Mesendoderm (in vitro differentiated cells): ENCODE results near the gene RIBC1.
"Not testable (repeated sequence)": the region's sequence is repeated elsewhere in the genome, so short reads cannot be mapped to it uniquely, and the experiment has no call there.

Experiments
- DNase-seq: peaks from one replicate; pipeline ENCODE4 v3.0.0; 2013
- H2AK5ac ChIP-seq: 2 replicates; pipeline ENCODE4 v1.6.1; 2013; ENCODE audit warnings: low read length, inconsistent platforms
- H2BK120ac ChIP-seq: 2 replicates; pipeline ENCODE4 v1.6.1; 2013; ENCODE audit warnings: low read depth, mild to moderate bottlenecking, low read length, moderate library complexity, mixed read lengths
- H2BK15ac ChIP-seq: replicated peaks from 2 replicates; pipeline ENCODE4 v1.6.1; 2013; ENCODE audit warnings: low read depth, mild to moderate bottlenecking, moderate library complexity
- H2BK5ac ChIP-seq: 2 replicates; pipeline ENCODE4 v1.6.1; 2013; ENCODE audit warnings: low read length, inconsistent platforms
- H3K18ac ChIP-seq: 2 replicates; pipeline ENCODE4 v1.6.1; 2013; ENCODE audit warnings: mild to moderate bottlenecking, low read length, mixed read lengths
- H3K23ac ChIP-seq: one replicate; pipeline ENCODE4 v1.6.1; 2013; ENCODE audit warnings: low read length
- H3K27ac ChIP-seq: 2 replicates; pipeline ENCODE4 v1.5.1; 2013; ENCODE audit warnings: low read depth, mild to moderate bottlenecking, inconsistent platforms, low read length, moderate library complexity
- H3K27me3 ChIP-seq: 2 replicates; pipeline ENCODE4 v1.6.1; 2013; ENCODE audit warnings: low read length, control low read depth, mild to moderate bottlenecking, inconsistent platforms; ENCODE audit not compliant: insufficient read depth, poor library complexity
- H3K36me3 ChIP-seq: 2 replicates; pipeline ENCODE4 v1.6.1; 2013; ENCODE audit warnings: low read length, inconsistent platforms; ENCODE audit not compliant: control insufficient read depth, insufficient read depth
- H3K4ac ChIP-seq: one replicate; pipeline ENCODE4 v1.6.1; 2013; ENCODE audit warnings: low read depth, mild to moderate bottlenecking, low read length, moderate library complexity
- H3K4me1 ChIP-seq: 2 replicates; pipeline ENCODE4 v1.6.1; 2013; ENCODE audit warnings: low read depth, low read length, inconsistent platforms; ENCODE audit not compliant: control insufficient read depth
- H3K4me2 ChIP-seq: 2 replicates; pipeline ENCODE4 v1.6.1; 2013; ENCODE audit warnings: low read length
- H3K4me3 ChIP-seq: 2 replicates; pipeline ENCODE4 v1.5.1; 2013; ENCODE audit warnings: mild to moderate bottlenecking, low read length
- H3K56ac ChIP-seq: one replicate; pipeline ENCODE4 v1.6.1; 2013; ENCODE audit warnings: low read length
- H3K79me1 ChIP-seq: 2 replicates; pipeline ENCODE4 v1.6.1; 2013; ENCODE audit warnings: low read length, inconsistent platforms
- H3K79me2 ChIP-seq: 2 replicates; pipeline ENCODE4 v1.6.1; 2013; ENCODE audit warnings: mild to moderate bottlenecking, low read length; ENCODE audit not compliant: control insufficient read depth, insufficient read depth
- H3K9ac ChIP-seq: 2 replicates; pipeline ENCODE4 v1.6.1; 2013; ENCODE audit warnings: low read length, inconsistent platforms
- H4K5ac ChIP-seq: one replicate; pipeline ENCODE4 v1.6.1; 2013; ENCODE audit warnings: low read length
- H4K8ac ChIP-seq: one replicate; pipeline ENCODE4 v1.6.1; 2013; ENCODE audit warnings: low read depth, mild to moderate bottlenecking, control low read depth, low read length, moderate library complexity
- WGBS: extraction: QIAGEN DNeasy Blood & Tissue Kit; methylation state at CpG from one replicate; pipeline ENCODE4 v1.1.7; 2013; ENCODE audit warnings: low lambda C conversion rate, missing lambda C conversion rate; ENCODE audit not compliant: insufficient coverage; ENCODE audit errors: extremely low coverage; 5-methylcytosine and 5-hydroxymethylcytosine counted together

The RIBC1 gene

DNA sequence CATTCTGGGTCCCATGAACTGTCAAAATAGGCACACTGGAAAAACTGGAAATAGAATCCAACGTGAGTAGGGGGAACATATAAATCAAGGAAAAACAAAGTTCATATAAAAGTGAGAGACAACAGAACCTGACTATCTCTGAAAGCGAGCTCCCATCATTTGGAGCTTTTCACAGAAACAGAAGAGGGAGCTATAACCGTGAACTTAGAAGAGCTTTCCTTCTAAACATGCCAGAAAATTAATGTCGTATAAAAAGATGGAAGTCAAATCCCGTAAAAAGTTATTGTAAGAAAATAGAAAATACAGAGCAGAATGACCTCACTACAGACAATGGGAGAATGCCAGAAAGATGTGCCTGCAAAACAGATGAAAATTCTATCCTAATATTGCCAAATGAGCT lies 35.4 kb downstream of the RIBC1 start:
- Histone ChIP-seq H3K79me2 (no peaks in the 10 kb centered on the region), H3K27me3 (no peaks in the 10 kb centered on the region), H3K23ac (no peak overlapping the region), H3K27ac (no peak overlapping the region), H2BK15ac (no peak overlapping the region), H3K4ac (no peak overlapping the region), H3K18ac (no peak overlapping the region), H3K4me1 (no peaks in the 10 kb centered on the region), H3K4me2 (no peak overlapping the region), H2BK5ac (no peak overlapping the region), H3K4me3 (no peak overlapping the region), H3K9ac (no peak overlapping the region), H3K36me3 (no peaks in the 10 kb centered on the region), H2BK120ac (no peak overlapping the region), H4K5ac (no peak overlapping the region), H4K8ac (no peak overlapping the region), H3K79me1 (no peaks in the 10 kb centered on the region), H2AK5ac (no peak overlapping the region), H3K56ac (no peak overlapping the region)
- DNase-seq: no peak
- no CpG with 5 or more reads among the region's 5 CpGs for WGBS

DNA sequence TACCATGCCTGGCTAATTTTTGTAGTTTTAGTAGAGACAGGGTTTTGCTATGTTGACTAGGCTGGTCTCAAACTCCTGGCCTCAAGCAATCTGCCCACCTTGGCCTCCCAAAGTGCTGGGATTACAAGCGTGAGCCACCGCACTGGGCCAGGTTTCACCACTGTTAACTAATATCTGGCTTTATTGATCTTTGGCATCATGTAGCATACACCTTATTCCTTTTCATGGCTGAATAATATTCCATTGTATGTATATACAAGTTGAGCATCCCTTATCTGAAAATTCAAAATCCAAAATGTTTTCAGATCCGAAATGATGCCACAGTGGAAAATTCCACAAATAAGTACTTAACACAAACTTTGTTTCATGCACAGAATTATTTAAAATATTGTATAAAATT lies 46.0 kb downstream of the RIBC1 start:
- H3K79me1 ChIP-seq, DNase-seq, H3K4me2 ChIP-seq, H3K79me2 ChIP-seq, H2BK120ac ChIP-seq, H3K27ac ChIP-seq, H3K56ac ChIP-seq, H2BK15ac ChIP-seq, H3K23ac ChIP-seq, H4K5ac ChIP-seq, H3K4me3 ChIP-seq, H3K27me3 ChIP-seq, H2AK5ac ChIP-seq, H3K18ac ChIP-seq, H2BK5ac ChIP-seq, H3K9ac ChIP-seq, H3K4ac ChIP-seq, H3K36me3 ChIP-seq, H3K4me1 ChIP-seq, H4K8ac ChIP-seq: not testable (repeated sequence)
- WGBS: no CpG with 5 or more reads among the region's 3 CpGs

- Histone ChIP-seq H2BK120ac (no peak overlapping the region), H3K4ac (no peak overlapping the region), H4K8ac (no peak overlapping the region), H2AK5ac (no peak overlapping the region), H3K36me3 (no peaks in the 10 kb centered on the region), H4K5ac (no peak overlapping the region), H3K27me3 (no peaks in the 10 kb centered on the region), H2BK15ac (no peak overlapping the region), H3K27ac (no peak overlapping the region), H3K56ac (no peak overlapping the region), H3K79me1 (no peaks in the 10 kb centered on the region), H3K23ac (no peak overlapping the region), H3K79me2 (no peaks in the 10 kb centered on the region), H3K4me2 (no peak overlapping the region), H3K9ac (no peak overlapping the region), H3K4me1 (no peaks in the 10 kb centered on the region), H3K18ac (no peak overlapping the region), H2BK5ac (no peak overlapping the region), H3K4me3 (no peak overlapping the region)
- no CpG with 5 or more reads among the region's 3 CpGs for WGBS
- DNase-seq: no peak
Observed at GRCh38 chrX:53471346-53471745, 48.7 kb downstream of the RIBC1 start.

- no peaks in the 10 kb centered on the region for H3K36me3 ChIP-seq
- H3K4me1 ChIP-seq: no peaks in the 10 kb centered on the region
- DNase-seq: no peak
Observed at GRCh38 chrX:53474707-53475106, 52.0 kb downstream of the RIBC1 start.

DNA sequence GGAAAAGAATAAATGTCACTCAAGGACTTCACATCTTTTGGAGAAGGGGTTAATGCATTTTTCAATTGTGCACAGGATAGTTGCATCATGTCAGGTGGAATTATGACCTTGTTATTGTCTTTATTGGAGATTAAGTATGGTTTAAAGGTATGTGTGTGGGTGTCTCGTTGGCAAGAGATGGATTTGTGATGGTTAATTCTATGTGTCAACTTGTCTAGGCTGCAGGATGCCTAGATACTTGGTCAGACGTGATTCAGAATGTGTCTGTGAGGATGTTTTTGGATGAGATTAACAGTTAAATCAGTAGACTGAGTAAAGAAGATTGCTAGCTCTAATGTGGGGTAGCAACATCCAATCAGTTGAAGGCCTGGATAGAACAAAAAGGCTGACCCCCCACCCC lies 53.7 kb downstream of the RIBC1 start:
- no peak for DNase-seq
- Histone ChIP-seq H3K36me3 (no peaks in the 10 kb centered on the region), H3K9ac (no peak overlapping the region), H3K79me1 (no peaks in the 10 kb centered on the region), H3K56ac (no peak overlapping the region), H3K4me1 (no peaks in the 10 kb centered on the region), H2BK120ac (no peak overlapping the region), H3K4me2 (no peak overlapping the region), H3K4me3 (no peak overlapping the region), H4K8ac (no peak overlapping the region), H2BK5ac (no peak overlapping the region), H3K27me3 (no peaks in the 10 kb centered on the region), H3K79me2 (no peaks in the 10 kb centered on the region), H3K23ac (no peak overlapping the region), H3K27ac (no peak overlapping the region), H3K18ac (no peak overlapping the region), H2AK5ac (no peak overlapping the region), H4K5ac (no peak overlapping the region), H2BK15ac (no peak overlapping the region), H3K4ac (no peak overlapping the region)
- no CpG with 5 or more reads among the region's 2 CpGs for WGBS

More at GRCh38 chrX:53474707-53475106, 52.0 kb downstream of the RIBC1 start:
- no peak overlapping the region for H3K56ac ChIP-seq
- no peak overlapping the region for H4K5ac ChIP-seq
- no peak overlapping the region for H3K4ac ChIP-seq
- H3K18ac ChIP-seq: no peak overlapping the region
- H3K4me2 ChIP-seq: no peak overlapping the region
- no peak overlapping the region for H2BK5ac ChIP-seq
- no peak overlapping the region for H3K27ac ChIP-seq
- no peak overlapping the region for H3K9ac ChIP-seq
- H3K23ac ChIP-seq: no peak overlapping the region
- H3K27me3 ChIP-seq: no peaks in the 10 kb centered on the region
- H3K79me1 ChIP-seq: no peaks in the 10 kb centered on the region
- no CpG with 5 or more reads among the region's 2 CpGs for WGBS
- no peak overlapping the region for H2AK5ac ChIP-seq
- no peak overlapping the region for H2BK120ac ChIP-seq
- no peak overlapping the region for H2BK15ac ChIP-seq
- H3K79me2 ChIP-seq: no peaks in the 10 kb centered on the region
- H3K4me3 ChIP-seq: no peak overlapping the region
- no peak overlapping the region for H4K8ac ChIP-seq

DNA sequence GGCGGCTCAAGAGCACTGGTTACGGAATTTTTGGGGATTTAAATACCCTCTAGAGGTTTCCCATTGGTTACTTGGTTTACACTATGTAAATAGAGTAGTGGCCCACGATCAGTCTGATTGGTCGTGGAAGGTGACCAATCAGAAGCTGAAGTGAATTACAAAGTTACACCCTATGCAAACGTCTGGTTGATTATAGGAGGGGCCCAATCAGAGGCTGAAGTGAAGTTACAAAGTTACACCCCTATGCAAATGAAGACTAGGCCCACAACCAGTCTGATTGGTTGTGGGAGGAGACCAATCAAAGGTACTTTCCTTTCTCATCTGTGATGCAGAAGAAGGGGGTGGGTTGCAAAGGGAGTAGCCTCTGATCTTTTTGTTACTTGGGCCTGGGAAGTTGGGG lies 56.6 kb downstream of the RIBC1 start:
- Histone ChIP-seq H3K18ac (no peak overlapping the region), H4K8ac (no peak overlapping the region), H2AK5ac (no peak overlapping the region), H3K4me1 (no peaks in the 10 kb centered on the region), H2BK5ac (no peak overlapping the region), H4K5ac (no peak overlapping the region), H3K36me3 (no peaks in the 10 kb centered on the region), H2BK15ac (no peak overlapping the region), H3K56ac (no peak overlapping the region), H3K4ac (no peak overlapping the region), H3K79me2 (no peaks in the 10 kb centered on the region), H3K9ac (no peak overlapping the region), H3K23ac (no peak overlapping the region), H3K4me2 (no peak overlapping the region), H3K27me3 (no peaks in the 10 kb centered on the region), H3K27ac (no peak overlapping the region), H2BK120ac (no peak overlapping the region), H3K4me3 (no peak overlapping the region), H3K79me1 (no peaks in the 10 kb centered on the region)
- peak; percentile 46 for DNase-seq
- WGBS: no CpG with 5 or more reads among the region's 5 CpGs
